HG03175 (cell line): ENCODE results near the gene EML5.

Source experiments
- ATAC-seq: cut with Tn5 transposase; IDR thresholded peaks from one replicate; pipeline ENCODE4 v1.9.1; 2021; ENCODE audit warnings: mild to moderate bottlenecking, moderate library complexity; ENCODE audit not compliant: unreplicated experiment

EML5 gene

DNA sequence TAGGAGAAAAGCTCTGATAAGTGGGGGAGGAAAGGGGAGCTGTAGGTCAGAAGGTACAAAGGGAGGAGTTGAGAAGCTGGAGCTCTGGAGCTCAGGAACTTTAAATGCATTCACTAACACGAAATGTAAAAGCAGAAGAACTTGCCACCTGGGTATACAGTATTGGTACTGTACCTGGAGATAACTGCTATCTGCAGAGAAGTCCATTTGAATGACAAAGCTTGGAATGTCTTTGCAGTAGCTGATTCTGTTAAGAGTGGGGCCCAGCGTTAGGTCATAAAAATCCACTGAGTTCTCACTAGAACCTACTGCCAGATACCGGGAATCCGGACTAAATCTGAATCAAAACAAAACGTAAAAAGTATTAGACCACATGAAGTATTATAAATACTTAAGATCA lies 174.3 kb downstream of the EML5 start:
- no peak for ATAC-seq

DNA sequence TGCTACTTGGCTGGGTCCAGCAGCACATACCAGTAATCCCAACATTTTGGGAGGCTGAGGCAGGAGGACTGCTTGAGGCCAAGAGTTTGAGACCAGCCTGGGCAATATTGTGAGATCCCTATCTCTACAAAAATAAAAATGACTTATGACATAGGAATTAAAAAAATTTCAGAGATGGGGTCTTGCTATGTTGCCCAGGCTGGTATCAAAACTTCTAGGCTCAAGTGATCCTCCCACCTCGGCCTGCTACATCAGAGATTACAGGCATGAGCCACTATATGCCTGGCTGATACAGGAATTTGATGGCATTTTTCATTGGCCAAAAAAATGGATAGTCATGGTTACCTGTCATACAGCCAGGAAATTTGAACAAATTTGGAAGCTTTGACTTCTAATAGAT lies 175.3 kb downstream of the EML5 start:
- ATAC-seq, result no peak

DNA sequence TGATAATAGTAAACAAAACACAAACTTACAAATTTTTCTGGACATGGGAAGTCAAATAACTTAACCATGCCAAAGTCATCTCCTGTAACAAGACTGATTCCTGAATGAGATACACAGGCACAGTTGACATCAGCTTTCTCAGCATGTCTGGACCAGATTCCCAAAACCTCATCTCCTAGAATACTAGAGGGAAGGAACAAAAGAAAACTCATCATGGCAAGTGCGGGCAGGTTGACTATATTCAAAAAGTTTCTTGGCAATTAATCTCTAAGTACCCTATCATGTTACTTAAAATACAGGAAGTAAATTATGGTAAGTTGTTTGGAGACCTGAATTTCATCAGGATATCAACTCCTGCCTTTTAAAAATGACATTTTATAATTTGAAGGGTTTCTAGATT lies 176.1 kb downstream of the EML5 start:
- no peak for ATAC-seq

DNA sequence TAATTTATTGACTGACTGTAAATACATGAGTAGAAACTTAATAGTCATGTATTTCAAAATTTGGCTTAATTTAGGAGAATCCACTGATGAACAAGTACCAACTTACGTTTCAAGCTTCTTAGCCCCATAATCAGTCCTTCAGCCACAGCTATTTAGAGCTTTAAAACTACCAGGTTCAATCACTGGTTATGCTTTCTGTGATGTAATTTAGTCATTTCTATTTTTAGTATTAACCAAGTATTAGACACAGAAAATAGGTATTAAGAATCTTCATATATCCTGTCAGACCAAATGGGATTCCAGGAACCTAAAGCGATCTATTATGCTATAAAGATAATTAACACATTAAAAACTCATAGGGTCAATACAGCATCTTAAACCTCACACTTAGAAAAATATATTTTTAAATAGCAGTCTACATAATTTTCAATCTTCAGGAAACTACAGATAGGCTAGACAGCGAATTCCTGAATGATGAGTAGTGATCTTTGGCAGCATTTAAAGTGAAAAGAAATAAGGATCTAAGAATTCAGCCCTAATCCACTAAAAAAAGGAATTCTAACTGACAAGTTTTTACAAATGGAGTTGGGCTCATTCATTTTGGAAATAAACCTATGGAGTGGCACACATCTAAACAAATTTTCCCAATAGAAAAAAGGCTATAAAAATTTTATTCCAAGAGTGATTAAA lies 178.4 kb downstream of the EML5 start:
- peak; percentile 39 for ATAC-seq

- peak; percentile 44 for ATAC-seq
Observed at GRCh38 chr14:88613552-88614010, 179.2 kb downstream of the EML5 start.

- no peak for ATAC-seq
Observed at GRCh38 chr14:88612981-88613380, 179.8 kb downstream of the EML5 start.

DNA sequence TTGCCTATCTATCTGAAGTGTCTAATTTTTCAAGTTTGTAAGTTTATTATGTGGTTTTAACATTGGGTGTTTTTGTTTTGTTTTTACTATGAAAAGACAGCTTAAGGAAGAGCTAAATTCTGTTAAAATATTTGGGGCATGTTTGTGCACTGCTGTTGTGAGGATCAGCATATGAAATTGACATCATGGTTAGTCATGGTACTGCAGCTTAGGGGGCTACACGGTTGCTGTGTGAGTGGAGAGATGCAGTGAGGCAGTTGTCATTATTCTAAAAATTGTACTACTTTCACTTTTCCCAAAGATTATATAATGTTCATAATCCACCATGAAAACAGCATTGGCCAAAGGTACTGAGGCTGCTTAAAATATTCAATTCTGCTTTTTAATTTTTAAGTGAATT lies 180.9 kb downstream of the EML5 start:
- no peak for ATAC-seq

DNA sequence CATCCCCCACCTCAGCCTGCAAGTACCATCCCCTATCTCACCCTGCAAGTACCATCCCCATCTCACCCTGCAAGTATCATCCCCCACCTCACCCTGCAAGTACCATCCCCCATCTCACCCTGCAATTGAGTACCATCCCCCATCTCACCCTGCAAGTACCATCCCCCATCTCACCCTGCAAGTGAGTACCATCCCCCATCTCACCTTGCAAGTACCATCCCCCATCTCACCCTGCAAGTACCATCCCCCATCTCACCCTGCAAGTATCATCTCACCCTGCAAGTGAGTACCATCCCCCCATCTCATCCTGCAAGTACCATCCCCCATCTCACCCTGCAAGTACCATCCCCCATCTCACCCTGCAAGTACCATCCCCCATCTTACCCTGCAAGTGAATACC lies 184.9 kb downstream of the EML5 start:
- ATAC-seq, result no peak

GRCh38 chr14:88605594-88605993 lies 187.2 kb downstream of the EML5 start:
- no peak for ATAC-seq

DNA sequence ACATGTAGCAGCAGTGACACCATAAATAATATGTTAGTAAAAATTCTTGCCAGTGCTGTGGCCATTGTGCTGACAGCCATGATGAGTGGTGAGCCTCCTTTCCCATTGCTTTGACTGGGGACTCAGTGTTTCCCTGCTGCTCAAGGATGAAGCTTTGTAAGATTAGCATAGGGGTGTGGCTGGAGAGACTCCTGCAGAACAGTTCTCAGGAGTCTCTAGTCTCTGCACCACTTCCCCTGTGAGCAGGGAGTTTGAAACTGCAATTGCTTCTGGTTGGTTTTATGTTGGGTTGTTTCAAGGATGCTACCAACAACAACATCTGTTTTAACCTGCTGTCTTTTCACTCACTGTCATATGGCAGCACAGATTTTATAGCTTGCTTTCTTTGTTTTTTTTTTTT lies 188.5 kb downstream of the EML5 start:
- no peak for ATAC-seq

GRCh38 chr14:88599761-88600439 lies 192.9 kb downstream of the EML5 start:
- peak; percentile 94 for ATAC-seq

- ATAC-seq, result peak; percentile 30
Observed at GRCh38 chr14:88599326-88599725, 193.4 kb downstream of the EML5 start.

GRCh38 chr14:88598097-88598675 lies 194.6 kb downstream of the EML5 start:
- no peak for ATAC-seq

- ATAC-seq, result no peak
Observed at GRCh38 chr14:88597601-88598000, 195.2 kb downstream of the EML5 start.

DNA sequence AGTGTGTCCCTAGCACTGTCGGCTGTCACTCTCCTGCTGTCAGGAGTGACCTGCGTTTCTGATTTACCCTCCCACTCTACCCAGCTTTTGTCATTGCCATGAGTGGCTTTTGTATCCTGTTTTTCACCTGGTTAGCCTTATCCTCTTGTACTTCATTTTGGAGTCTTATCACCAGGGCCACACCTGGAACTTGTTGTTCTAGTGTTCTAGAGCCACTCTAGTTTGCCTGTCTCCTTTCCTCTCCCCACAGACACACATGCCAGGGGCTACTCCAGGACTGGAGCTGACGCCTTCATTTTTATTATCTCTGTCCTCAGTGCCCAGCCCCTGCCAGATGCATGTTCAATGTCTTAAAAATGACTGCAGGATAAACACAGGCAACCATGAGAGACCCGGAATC lies 195.7 kb downstream of the EML5 start:
- ATAC-seq, result no peak

GRCh38 chr14:88592031-88592430 lies 200.7 kb downstream of the EML5 start:
- ATAC-seq, result no peak

- ATAC-seq, result no peak
Observed at GRCh38 chr14:88590173-88590572, 202.6 kb downstream of the EML5 start.

DNA sequence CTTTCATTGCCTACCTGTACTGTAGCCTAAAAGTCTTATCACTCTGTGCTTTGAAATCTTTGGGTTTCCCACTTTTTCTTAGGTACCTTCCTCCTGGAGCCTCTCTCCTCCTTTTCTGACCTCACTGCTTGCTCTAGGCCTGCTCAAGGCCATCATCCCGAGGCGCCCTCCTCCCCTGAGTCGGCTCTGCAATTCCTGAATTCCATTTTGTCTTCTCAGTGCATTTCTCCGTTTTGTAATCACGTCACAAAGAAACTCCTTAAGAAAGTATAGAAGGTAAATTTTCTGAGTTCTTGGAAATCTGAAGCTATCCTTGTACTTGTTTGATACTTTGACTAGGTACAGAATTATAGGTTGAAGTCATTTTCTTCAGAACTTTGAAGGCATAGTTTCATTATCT lies 204.7 kb downstream of the EML5 start:
- no peak for ATAC-seq

DNA sequence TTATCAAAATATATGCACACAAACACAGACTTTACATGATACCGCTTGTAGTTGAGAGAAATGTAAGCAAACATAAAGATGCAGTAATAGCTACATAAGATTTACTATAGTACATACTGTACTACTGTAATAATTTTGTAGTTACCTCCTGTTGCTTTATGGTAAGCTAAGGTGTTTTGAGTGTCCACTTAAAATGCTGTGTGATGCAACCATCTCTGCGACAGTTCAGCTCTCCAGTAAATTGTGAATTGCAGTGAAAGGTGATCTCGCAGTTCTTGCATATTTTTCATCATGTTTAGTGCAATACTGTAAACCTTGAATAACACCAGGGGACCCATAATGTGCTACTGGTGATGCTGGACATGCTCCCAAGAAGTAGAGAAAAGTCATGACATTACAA lies 208.3 kb downstream of the EML5 start:
- ATAC-seq, result no peak

DNA sequence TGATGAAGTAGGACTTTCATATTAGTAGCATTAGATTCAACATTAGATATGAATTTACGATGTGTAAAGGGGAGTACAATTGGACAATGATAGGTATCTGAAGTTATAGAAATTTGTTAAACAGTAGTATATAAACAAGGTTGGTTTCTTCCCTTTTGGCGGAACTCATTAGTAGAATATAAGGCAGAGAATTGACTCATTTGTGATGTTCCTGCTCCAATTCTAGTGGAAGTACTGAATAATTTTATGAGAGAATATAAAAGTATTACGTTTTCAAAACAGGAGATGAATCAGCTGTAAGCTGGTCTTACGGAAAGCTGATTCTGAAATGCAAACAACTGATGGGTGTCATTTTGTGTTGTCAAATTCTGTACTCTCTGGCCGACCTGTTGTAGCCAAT lies 216.5 kb downstream of the EML5 start:
- no peak for ATAC-seq

GRCh38 chr14:88572117-88572516 lies 220.6 kb downstream of the EML5 start:
- no peak for ATAC-seq

GRCh38 chr14:88568196-88568595 lies 224.6 kb downstream of the EML5 start:
- no peak for ATAC-seq
